GM19372 (cell line): ENCODE results near the gene ABCC5.

Source experiments
- ATAC-seq: cut with Tn5 transposase; IDR thresholded peaks from one replicate; pipeline ENCODE4 v1.9.1; 2021; ENCODE audit warnings: mild to moderate bottlenecking, low read depth, moderate library complexity; ENCODE audit not compliant: unreplicated experiment

Gene ABCC5

GRCh38 chr3:183984127-183984740 lies 33.5 kb downstream of the ABCC5 start:
- no peak for ATAC-seq

DNA sequence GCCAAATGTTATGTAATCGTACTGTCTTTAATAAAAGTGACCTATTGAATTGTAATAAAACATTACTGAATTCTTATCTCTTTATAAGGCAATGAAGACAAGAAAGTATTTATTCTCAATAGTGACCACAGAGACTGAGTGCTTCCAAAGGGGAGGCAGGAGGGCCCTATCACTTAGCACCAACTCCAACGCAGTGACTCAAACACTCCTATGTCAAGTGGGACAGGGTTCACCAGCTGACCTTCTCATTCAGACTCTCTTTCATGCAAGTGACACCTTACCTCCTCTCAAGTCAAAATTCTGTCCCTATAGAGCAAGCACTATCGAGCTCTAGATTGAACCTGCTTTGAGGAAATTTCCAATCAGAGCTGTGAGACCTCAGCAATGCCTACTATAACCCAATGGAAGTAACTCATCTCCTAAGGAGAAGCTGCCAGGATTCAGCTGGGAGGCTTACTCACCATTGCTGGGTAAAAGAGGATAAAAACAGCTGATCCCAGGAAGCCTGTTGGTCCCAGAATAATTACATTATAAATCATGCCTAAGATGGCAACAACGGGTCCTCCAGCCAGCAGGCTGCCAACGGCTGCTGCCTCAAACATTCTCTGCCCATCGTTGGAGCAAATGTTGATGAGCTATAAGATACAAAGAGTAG lies 35.6 kb downstream of the ABCC5 start:
- no peak for ATAC-seq

GRCh38 chr3:183980403-183980802 lies 37.3 kb downstream of the ABCC5 start:
- ATAC-seq = no peak

DNA sequence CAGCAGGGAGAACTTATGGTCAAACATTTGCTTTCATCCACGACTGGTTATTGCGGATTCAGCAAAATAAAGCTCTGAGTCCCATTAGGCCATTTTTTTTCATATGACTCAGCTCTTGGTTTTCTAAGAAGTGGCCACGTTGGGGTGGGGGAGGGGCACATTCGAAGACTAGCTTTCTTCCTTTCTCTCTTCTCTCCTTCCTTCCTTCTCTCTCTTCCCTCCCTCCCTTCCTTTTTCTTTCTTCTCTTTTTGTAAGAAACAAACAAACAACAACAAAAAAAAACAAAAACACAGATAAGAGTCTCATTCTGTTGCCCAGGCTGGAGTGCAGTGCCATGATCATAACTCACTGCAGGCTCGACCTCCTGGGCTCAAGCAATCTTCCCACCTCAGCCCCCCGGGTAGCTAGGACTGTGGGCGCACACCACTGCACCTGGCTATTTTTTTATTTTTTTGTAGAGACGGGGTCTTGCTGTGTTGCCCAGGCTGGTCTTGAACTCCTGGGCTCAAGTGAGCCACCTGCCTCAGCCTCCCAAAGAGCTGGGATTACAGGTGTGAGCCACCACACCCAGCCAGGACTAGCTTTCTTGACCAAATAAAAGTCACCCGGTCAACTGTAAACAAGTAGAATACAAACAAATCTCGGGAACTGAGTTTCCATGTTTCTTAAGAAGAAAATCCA lies 41.6 kb downstream of the ABCC5 start:
- no peak for ATAC-seq

- ATAC-seq = no peak
Observed at GRCh38 chr3:183968666-183969245, 48.9 kb downstream of the ABCC5 start.

GRCh38 chr3:183967693-183968092 lies 50.0 kb downstream of the ABCC5 start:
- ATAC-seq = no peak

DNA sequence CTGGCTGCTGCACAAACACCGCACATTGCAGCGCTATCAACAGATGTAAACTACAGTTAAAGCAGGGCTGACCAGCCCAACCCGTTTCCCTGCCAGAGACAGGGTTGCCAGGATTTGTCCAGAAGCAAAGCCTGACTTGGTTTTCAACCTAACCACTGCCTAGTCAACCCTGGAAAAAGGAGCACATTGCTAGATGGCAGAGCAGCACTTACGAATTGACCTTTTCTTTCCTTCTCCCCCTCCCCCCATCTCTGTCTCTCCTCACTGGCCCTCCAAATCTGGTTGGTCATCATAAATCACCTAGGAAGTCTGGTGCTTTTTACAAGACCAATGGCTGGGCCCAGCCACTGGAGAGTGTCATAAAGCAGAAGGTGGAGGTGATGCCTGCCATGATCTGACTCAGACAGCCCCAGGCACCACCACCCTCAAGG lies 51.3 kb downstream of the ABCC5 start:
- ATAC-seq = no peak

DNA sequence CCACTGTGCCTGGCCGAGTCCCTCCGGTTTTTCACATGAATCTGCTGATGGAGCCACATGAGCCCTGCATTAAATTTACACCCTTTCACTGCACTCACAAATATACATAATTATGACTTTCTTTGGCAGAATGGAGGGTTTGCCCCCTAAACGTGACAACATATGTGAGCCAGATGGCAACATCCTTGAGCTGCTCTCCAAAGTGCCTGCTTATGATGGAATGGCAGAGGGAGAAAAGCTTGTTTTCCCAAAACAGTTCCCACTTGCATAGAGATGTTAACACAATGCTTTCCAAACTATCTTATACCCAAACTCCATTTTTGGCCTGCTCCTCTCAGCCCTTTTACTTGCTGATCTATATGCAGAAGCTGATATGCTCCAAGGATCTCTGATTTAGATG lies 54.9 kb downstream of the ABCC5 start:
- no peak for ATAC-seq

- ATAC-seq = no peak
Observed at GRCh38 chr3:183959214-183959613, 58.5 kb downstream of the ABCC5 start.

- ATAC-seq = no peak
Observed at GRCh38 chr3:183958775-183959174, 58.9 kb downstream of the ABCC5 start.

- ATAC-seq = no peak
Observed at GRCh38 chr3:183958226-183958625, 59.5 kb downstream of the ABCC5 start.

GRCh38 chr3:183954875-183955274 lies 62.8 kb downstream of the ABCC5 start:
- no peak for ATAC-seq

DNA sequence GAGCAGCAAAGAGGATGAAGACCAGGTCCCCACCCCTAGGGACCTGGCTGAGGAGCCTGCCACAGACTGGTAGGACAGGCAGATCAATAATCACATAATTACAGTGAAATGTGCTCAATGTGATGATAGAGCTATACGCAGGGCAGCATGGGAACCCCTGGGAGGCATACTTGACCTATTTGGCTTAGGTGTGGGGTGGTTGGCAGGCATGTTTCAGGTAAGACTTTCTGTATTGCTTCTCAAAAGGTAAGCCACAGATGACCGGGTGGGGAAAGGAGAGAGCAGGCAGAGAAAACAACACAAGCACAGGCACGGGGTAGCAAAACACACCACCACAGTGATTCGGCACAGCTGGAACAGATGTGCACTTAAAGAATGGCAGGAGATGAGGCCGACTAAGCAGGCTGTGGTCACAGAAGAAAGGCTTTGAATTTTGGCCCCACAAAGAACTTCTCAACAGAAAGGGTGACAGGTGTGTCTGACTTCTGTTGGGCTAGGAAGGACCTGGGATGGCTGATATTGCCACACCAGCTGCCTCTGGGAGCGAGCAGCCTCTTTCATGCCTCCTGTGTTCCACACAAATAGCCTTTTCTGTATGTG lies 64.1 kb downstream of the ABCC5 start:
- no peak for ATAC-seq

- no peak for ATAC-seq
Observed at GRCh38 chr3:183951459-183951858, 66.2 kb downstream of the ABCC5 start.

- ATAC-seq = no peak
Observed at GRCh38 chr3:183949690-183950089, 68.0 kb downstream of the ABCC5 start.

DNA sequence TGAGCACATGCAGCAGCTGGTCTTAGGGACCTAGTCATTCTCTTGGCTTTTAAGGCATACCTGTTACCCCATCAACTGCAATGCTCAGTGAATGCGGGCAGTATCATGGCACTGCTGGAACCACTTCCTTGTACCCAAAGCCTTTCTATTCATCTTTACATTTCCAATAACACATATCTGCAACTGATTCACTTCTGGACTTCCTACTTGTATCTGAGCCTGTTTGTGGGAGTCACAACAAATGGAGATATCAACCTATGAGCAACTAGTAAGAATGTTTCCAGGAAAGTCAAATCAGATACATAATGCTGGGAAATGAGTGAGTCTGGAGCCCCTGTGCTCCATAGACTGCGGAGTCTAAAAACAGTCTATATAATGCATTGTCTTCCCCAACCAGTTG lies 71.6 kb downstream of the ABCC5 start:
- ATAC-seq = no peak

DNA sequence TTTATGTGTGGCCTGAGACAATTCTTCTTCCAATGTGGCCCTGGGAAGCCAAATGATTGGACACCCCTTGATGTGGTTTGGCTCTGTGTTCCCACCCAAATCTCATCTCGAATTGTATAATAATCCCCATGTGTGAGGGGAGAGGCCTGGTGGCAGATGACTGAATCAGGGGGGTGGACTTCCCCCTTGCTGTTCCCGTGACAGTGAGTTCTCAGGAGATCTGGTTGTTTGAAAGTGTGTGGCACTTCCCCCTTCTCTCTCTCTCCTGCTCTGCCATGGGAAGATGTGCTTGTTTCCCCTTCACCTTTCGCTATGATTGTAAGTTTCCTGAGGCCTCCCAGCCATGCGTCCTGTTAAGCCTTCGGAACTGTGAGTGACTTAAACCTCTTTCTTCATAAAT lies 72.9 kb downstream of the ABCC5 start:
- ATAC-seq = no peak

- no peak for ATAC-seq
Observed at GRCh38 chr3:183943739-183944138, 73.9 kb downstream of the ABCC5 start.

GRCh38 chr3:183941216-183941615 lies 76.5 kb downstream of the ABCC5 start:
- no peak for ATAC-seq

DNA sequence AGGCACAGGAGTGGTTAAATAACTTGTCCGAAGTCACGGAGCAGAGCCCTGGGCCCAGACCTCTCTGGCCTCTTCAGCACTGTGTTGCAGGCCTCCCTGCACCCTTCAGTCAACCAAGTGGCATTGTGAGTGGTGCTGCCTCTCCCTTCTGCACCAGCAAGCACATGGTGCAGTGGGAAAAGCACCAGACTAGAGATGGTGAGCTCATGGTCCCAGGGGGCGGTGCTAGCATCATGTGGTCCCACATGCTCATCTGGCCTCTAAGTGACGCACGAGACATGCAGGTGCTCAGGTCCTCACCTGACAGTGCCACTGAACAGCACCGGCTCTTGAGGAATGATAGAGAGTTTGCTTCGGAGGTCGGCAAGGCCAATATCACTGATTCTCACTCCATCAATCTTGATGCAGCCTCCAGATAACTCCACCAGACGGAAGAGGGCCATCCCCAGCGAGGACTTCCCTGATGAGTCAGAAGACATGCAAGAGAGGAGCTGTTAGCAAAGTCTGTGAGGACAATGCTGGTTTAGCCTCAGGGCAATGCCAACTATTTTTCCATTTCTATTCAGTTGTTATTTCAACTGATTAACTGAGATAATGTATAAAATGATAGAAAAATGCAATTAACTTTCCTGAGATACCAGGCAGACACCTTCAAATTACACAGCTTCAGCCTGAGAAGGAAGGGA lies 79.9 kb downstream of the ABCC5 start:
- ATAC-seq = no peak

GRCh38 chr3:183933160-183933559 lies 84.5 kb downstream of the ABCC5 start:
- no peak for ATAC-seq
